NCI-H128 (cell line): ENCODE results near the gene MYO10.
"Not testable (repeated sequence)": the region's sequence is repeated elsewhere in the genome, so short reads cannot be mapped to it uniquely, and the experiment has no call there.

Experiments
- DNase-seq: peaks from one replicate; lab custom pipeline; 2025; ENCODE audit not compliant: unreplicated experiment; lab: John Stamatoyannopoulos, UW

MYO10 gene

GRCh38 chr5:16679190-16679589, 256.9 kb downstream of the MYO10 start:
- no peak for DNase-seq

- DNase-seq = no peak
Observed at GRCh38 chr5:16675806-16676205, 260.3 kb downstream of the MYO10 start.

GRCh38 chr5:16674750-16675149, 261.3 kb downstream of the MYO10 start:
- no peak for DNase-seq

GRCh38 chr5:16673241-16674201, 262.6 kb downstream of the MYO10 start:
- DNase-seq = peak; percentile 37

GRCh38 chr5:16671208-16671607, 264.9 kb downstream of the MYO10 start:
- DNase-seq = no peak

- DNase-seq = no peak
Observed at GRCh38 chr5:16669776-16670175, 266.3 kb downstream of the MYO10 start.

GRCh38 chr5:16668631-16669030, 267.5 kb downstream of the MYO10 start:
- DNase-seq = no peak

- DNase-seq = no peak
Observed at GRCh38 chr5:16668194-16668593, 267.9 kb downstream of the MYO10 start.

- no peak for DNase-seq
Observed at GRCh38 chr5:16666883-16667398, 269.1 kb downstream of the MYO10 start.

GRCh38 chr5:16666130-16666882, 269.8 kb downstream of the MYO10 start:
- no peak for DNase-seq

- DNase-seq = no peak
Observed at GRCh38 chr5:16665601-16666000, 270.5 kb downstream of the MYO10 start.

- DNase-seq = no peak
Observed at GRCh38 chr5:16664368-16664767, 271.7 kb downstream of the MYO10 start.

GRCh38 chr5:16663840-16664239, 272.2 kb downstream of the MYO10 start:
- no peak for DNase-seq

- DNase-seq = no peak
Observed at GRCh38 chr5:16661713-16662112, 274.4 kb downstream of the MYO10 start.

- no peak for DNase-seq
Observed at GRCh38 chr5:16660982-16661381, 275.1 kb downstream of the MYO10 start.

- DNase-seq = no peak
Observed at GRCh38 chr5:16659536-16659935, 276.6 kb downstream of the MYO10 start.

- DNase-seq = no peak
Observed at GRCh38 chr5:16656561-16657191, 279.4 kb downstream of the MYO10 start.

GRCh38 chr5:16654647-16655334, 281.3 kb downstream of the MYO10 start:
- no peak for DNase-seq

- not testable (repeated sequence) for DNase-seq
Observed at GRCh38 chr5:16648739-16649138, 287.3 kb downstream of the MYO10 start.

- DNase-seq = no peak
Observed at GRCh38 chr5:16644301-16644889, 291.7 kb downstream of the MYO10 start.
